GM18951 (cell line): ENCODE measurements around the gene MYD88.

Source experiments
- POLR2A ChIP-seq: IDR thresholded peaks from 4 replicates; pipeline ENCODE4 v1.6.1; 2011; ENCODE audit warnings: mild to moderate bottlenecking; ENCODE audit not compliant: insufficient read length, insufficient read depth; ENCODE audit errors: extremely low read depth
- in situ Hi-C: fragments of 300-500 bp; cut with MboI; formaldehyde crosslinking; loops from one replicate; pipeline ENCODE4 v1.12.0; 2022; ENCODE audit warnings: low sequenced_read_pairs, mixed read lengths, inconsistent platforms; ENCODE audit not compliant: unreplicated experiment

MYD88 gene

DNA sequence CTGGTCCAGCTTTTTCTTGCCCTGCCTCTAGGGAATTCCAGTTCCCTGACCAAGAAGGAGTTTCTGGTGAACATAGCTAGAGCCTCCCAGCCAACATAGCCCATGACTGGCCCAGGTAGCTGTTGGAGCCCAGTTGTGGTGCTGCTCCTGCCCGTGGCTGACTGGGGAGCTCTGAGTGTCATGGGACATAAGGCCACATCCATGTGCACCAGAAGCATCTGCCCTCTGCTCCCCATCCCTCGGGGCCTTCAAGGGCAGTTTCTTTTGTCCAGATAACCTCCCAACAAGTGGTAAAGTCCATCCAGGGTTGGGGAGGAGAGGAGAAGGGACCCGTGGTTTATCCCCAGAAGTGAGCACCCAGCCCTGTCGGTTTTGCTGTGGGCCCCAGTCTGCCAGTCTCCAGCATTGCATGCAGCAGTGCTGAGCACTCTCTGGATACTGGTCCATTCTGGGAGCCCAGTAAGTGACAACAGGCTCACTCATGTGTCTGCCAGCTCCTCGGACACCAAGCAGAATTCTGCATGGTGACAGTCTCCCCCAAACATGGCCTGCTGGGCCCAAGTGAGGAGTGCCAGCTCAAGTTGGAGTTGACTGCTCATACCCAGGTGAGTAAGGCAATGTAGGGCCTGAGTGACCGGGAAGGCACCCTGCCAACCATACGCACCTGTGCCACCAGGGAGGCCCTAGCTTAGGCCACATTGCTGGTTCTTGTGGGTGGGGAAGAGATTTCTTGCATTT, 30.4 kb upstream of the MYD88 start:
- in situ Hi-C loops: no loop called here
- TF ChIP-seq POLR2A: no peak

- TF ChIP-seq POLR2A: no peak
- in situ Hi-C loops: no loop called here
Measured at GRCh38 chr3:38108649-38109579, 29.5 kb upstream of the MYD88 start.

DNA sequence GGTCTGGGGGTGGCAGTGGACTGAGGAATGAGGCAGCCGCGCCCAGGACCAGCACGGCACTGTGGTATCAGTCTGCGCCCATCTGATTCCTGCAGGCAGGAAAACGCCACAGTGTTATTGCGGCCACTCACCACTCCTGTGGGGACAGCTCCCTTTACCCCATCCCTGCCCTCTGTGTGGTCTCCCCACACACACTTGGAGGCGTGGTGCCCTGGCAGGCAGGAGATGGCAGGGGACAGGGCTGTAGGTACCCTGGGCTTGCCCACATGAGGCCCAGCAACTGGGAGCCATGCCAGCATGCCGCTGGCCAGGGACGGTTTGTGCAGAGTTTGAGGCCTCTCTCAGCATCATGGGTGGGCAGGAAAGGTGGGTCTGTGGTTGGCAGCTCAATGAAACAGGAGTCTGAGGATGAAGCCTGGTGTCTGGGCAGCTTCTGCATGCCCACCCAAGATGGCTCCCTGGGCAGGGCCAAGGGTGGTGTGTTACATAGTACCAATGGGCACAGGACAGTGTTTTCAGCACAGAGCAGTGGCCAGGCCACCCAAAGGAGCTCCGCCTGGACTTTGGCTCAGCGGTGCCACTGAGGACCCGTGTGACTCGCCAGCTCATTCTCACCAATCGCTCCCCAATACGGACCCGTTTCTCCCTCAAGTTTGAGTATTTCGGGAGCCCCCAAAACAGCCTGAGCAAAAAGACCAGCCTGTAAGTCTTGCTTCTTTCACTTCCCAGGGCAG, 28.7 kb upstream of the MYD88 start:
- TF ChIP-seq POLR2A: no peak
- in situ Hi-C loops: no loop called here

DNA sequence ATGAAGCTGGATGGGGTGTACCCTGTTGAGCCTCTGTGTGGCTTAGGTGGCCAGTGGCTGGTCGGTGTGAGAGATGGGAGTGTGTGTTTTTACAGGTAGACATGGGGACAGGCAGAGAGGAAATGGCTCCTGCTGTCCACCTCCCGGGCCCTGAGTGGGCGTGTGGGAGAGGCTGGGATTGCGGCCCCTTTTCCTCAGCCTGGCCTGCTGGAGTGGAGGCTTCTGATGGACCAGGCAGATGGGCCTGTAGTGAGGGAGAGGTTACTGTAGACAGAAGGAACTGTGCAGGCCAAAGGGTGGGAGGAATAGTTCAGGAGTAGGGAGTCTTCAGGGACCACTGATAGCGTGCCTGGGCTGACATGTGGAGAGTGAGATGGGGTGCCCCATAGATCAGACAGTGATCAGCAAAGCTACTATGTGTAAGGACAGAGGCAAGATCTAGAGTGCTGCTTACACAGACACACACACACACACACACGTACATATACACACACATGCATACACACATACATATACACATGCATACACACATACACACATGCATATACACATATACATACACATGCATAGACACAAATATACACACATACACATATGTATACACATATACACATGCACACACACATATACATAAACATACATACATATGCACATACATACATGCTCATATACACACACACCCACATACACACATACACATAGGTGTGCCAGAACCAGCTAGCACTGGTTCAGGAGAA, 28.0 kb upstream of the MYD88 start:
- no peak for TF ChIP-seq POLR2A
- in situ Hi-C loops: no loop called here

DNA sequence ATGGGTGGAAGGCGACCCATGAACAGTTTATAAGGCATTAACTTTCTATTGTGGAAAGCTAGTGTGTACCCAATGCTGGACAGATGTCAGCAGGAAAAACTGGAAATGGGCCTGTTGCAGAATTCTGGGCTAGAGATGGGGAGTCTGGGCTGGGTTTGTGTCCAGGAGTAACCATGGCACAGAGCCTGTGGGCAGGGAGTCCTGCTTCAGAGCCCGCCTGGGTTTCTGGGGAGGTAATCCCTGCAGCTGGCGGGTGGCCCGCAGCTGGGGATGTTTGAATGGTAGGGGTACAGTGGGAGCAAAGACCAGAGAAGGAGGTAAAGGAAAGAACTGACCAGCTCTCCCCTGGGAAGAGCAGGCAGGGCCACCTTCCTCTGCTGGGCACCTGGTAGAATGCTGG, 27.3 kb upstream of the MYD88 start:
- TF ChIP-seq POLR2A: no peak
- in situ Hi-C loops: no loop called here

GRCh38 chr3:38111696-38112377, 26.6 kb upstream of the MYD88 start:
- in situ Hi-C loops: no loop called here
- no peak for TF ChIP-seq POLR2A

- TF ChIP-seq POLR2A: no peak
- in situ Hi-C loops: no loop called here
Measured at GRCh38 chr3:38112378-38112761, 26.1 kb upstream of the MYD88 start.

- TF ChIP-seq POLR2A: no peak
Measured at GRCh38 chr3:38114052-38114874, 24.2 kb upstream of the MYD88 start.

GRCh38 chr3:38114875-38115644, 23.4 kb upstream of the MYD88 start:
- in situ Hi-C loops: no loop called here
- no peak for TF ChIP-seq POLR2A

More at GRCh38 chr3:38114052-38114874, 24.2 kb upstream of the MYD88 start:
- in situ Hi-C loops: no loop called here

DNA sequence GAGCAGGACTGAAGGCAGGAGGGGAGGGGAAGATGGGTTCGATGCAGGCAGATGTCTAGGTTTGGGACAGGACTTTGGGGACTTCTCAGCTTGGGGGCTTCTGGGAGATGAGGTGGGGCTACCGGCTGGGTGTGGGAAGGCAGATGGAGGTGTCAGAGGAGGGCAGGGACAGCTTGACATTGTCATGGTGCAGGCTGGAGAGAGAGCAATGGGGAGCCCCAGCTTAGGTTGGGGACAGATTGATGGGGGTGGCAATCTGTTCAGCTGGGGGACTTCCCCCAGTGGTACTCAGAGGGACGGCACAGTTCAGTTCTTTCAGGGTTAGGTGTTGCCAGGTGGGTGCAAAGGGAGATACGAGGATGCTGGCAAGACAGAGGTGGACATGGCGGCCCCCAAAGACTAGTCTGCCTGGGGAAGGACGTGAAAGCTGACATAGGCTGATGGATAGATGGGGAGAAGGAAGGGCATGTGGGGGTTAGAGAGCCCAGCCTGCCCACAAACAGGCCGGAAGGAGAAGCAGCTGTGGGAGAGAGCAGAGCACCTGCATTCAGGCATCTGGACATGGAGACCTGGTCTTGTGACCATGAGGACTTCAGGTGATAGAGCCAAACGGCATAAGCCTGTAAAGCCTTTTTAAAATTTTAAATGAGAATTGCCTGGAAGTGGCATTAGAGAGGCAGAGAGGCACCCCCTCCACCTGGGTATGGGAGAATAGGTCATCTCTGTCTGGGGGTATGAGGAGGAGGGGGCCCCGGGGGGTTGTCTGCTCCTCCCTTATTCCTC, 22.6 kb upstream of the MYD88 start:
- TF ChIP-seq POLR2A: no peak
- in situ Hi-C loops: no loop called here

GRCh38 chr3:38116471-38117162, 21.8 kb upstream of the MYD88 start:
- in situ Hi-C loops: no loop called here
- TF ChIP-seq POLR2A: no peak
